ENCODE data around the gene LSM6.
A peak's percentile ranks its signal among the peaks of the same experiment; 100 is the strongest.

LSM6 gene

DNA sequence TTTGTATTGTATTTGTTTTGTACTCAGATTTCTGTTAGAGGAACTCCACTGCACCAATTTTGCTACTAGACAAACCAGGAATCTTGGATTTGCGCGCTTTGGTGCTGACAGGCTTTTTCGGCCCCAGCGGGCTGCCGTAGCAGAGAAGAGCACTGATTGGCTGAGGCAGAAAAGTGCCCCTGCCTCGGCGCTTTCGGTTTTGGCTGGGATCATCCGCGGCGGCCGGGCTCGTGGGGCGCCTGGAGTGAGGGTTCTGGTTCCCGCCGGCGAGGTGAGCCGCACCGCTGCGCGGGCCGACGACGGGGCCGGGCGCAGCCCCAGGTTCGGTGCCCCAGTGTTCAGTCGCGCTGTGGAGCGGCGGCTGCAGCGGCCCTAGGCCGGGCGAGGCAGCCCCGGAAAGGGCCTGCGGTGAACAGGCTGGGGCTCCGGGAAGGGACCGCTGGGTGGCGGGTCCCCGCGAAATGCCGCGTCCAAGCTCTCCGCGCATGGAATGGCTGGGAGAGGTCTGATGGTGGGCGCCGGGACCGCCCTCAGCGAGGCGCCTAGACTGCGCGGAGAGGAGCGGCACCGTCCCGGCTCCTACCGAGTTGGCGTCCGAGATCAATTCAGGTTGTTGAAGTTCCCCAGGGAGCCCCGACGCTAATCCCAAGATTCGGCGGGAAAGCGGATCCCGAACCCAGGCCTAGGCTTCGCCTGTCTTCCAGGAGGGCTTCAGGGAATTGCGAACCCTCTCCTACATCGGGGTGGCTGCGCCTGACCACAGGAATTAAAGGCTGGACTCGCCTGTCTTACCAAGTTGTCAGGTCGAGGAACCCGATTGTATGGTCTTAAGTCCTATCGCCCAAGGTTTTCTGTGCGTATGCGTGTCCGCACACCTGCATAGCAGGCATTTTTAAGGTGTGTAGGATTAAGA lies at the start of gene LSM6:
TSS of gene LSM6 (plus strand) at position 178 of the 913 bp plus-strand sequence. CDS start 7,204 bp downstream, outside the sequence.
- DNase-seq (ENCODE audit: low spot score) = peak; percentile 93

GRCh38 chr4:146132445-146132844 lies 43.1 kb upstream of the LSM6 start:
- no peak for DNase-seq (ENCODE audit: low spot score)

- DNase-seq (ENCODE audit: low spot score) = no peak
Observed at GRCh38 chr4:146134761-146135445, 40.6 kb upstream of the LSM6 start.

- no peak for DNase-seq (ENCODE audit: low spot score)
Observed at GRCh38 chr4:146135941-146136340, 39.6 kb upstream of the LSM6 start.

DNA sequence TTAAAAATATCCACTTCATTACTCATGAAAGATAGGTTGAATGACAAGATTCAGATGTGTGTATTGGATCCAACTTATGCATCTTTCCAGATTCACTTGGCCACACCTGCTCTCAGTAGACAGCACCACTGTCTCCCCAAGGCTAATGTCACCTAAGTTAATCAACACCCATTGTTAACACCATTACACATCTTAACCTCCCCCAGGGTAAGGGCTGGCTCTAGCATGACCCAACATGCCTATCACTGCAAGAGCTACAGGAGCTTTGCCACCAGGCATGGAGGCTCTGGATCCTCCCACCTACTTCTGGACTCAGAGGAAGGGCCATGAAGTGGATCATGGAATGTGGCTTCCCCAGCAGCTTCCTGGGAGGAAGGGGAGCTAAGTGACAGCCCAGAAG lies 32.8 kb upstream of the LSM6 start:
- DNase-seq (ENCODE audit: low spot score) = no peak

GRCh38 chr4:146143888-146144287 lies 31.6 kb upstream of the LSM6 start:
- DNase-seq (ENCODE audit: low spot score) = no peak

- no peak for DNase-seq (ENCODE audit: low spot score)
Observed at GRCh38 chr4:146146918-146147317, 28.6 kb upstream of the LSM6 start.

- no peak for DNase-seq (ENCODE audit: low spot score)
Observed at GRCh38 chr4:146148021-146148420, 27.5 kb upstream of the LSM6 start.

GRCh38 chr4:146154057-146154456 lies 21.5 kb upstream of the LSM6 start:
- DNase-seq (ENCODE audit: low spot score) = no peak

DNA sequence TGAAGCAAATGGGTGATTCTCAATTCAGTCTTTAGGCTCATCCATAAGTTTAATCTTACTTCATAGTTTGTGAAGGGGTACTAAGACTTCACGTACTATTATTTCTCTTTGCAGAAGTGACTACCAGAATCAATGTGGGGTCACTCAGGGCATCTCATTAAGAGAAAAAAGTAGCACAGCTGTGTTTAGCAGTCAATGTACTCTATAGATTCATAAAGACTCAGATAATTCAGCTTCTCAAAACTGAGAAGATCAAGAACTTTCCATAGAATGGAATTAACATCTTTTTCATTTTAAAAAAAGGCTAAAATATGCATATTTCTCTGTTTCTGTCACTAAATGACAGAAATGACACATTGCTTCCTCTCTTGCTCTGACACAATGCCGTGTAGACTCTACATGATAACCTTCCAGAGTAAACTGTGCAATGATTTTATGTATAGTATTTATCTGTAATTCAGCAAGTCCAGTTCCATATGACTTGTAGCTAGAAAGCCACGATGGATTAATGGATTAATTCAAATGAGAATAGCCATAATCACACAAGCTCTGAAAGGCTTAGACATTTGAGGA lies 20.3 kb upstream of the LSM6 start:
- no peak for DNase-seq (ENCODE audit: low spot score)

- no peak for DNase-seq (ENCODE audit: low spot score)
Observed at GRCh38 chr4:146158036-146158745, 17.3 kb upstream of the LSM6 start.

GRCh38 chr4:146159384-146160058 lies 16.0 kb upstream of the LSM6 start:
- DNase-seq (ENCODE audit: low spot score) = no peak

GRCh38 chr4:146161243-146161642 lies 14.3 kb upstream of the LSM6 start:
- no peak for DNase-seq (ENCODE audit: low spot score)

GRCh38 chr4:146165221-146165620 lies 10.3 kb upstream of the LSM6 start:
- no peak for DNase-seq (ENCODE audit: low spot score)

DNA sequence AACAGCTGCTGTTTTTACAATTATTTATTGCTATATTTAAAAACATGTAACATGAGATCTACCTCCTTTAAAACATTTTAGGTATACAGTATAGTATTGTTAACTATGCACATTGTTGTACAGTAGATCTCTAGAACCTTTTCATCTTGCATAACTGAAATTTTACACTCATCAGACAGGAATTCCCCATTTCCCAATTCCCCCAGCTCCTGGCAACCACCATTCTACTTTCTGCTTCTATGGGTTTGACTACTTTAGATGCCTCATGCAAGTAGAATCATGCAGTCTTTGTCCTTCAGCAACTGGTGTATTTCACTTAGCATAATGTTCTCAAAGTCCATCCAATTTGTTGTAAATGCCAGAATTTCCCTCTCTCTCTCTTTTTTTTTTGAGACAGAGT lies 9.7 kb upstream of the LSM6 start:
- DNase-seq (ENCODE audit: low spot score) = no peak

DNA sequence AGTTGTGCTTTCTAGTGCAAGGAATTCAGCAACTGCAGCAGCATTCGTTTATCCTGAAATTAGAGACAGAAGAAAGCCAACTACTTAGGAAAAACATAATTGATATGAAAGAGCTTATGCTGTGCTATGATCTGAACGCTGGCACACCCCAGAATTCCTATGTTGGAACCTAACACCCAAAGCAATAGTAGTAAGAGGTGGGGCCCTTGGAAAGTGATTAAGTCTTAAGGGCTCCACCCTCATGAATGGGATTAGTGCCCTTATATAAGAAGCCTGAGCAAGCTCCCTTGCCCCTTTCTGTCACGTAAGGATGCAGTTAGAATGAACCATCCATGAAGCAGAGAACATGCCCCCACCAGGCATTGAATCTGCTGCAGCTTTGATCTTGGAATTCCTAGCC lies 5.4 kb upstream of the LSM6 start:
- no peak for DNase-seq (ENCODE audit: low spot score)

- no peak for DNase-seq (ENCODE audit: low spot score)
Observed at GRCh38 chr4:146176891-146177290, 1.4 kb downstream of the LSM6 start.

GRCh38 chr4:146178126-146178525 lies 2.6 kb downstream of the LSM6 start:
- no peak for DNase-seq (ENCODE audit: low spot score)

- no peak for DNase-seq (ENCODE audit: low spot score)
Observed at GRCh38 chr4:146179784-146180370, 4.4 kb downstream of the LSM6 start.

DNA sequence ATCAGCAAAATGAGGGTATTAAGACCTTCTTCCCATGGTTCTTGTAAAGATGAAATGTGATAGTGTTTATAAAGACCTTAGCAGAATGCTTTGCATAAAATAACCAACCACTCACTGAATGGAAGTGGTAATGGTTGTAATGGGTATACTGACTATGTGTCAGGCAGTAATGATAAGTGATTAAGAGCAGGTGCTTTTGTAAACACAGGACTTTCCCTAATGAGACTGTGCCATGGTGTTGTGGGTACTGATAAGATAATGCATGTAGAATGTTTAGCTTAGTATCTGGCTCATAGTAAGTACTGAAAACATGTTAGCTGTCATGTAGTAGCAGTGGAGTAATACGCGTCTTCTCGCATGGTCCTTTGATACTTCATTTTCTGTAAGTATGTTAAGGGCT lies 6.9 kb downstream of the LSM6 start:
- DNase-seq (ENCODE audit: low spot score) = no peak

- no peak for DNase-seq (ENCODE audit: low spot score)
Observed at GRCh38 chr4:146183209-146183608, 7.7 kb downstream of the LSM6 start.
